ENCODE results near the gene C3orf20.

Gene C3orf20

GRCh38 chr3:14634763-14635400, 40.1 kb upstream of the C3orf20 start:
- Histone ChIP-seq H3K27ac (ENCODE audit: low read depth, low read length) (no peak overlapping the region), H3K27me3 (ENCODE audit: control insufficient read depth, insufficient read depth, low read length) (peaks cover 15% of the 10 kb centered on the region; the same call in 1 of the 2 replicates), H3K9me3 (ENCODE audit: control insufficient read depth, insufficient read depth, low read depth, low read length) (no peaks in the 10 kb centered on the region), H3K4me1 (ENCODE audit: control insufficient read depth, insufficient read depth, low read length) (no peaks in the 10 kb centered on the region), H3K36me3 (ENCODE audit: control insufficient read depth, insufficient read depth, low read length) (no peaks in the 10 kb centered on the region), H3K4me3 (ENCODE audit: low read depth, low read length) (no peak overlapping the region), H3K9ac (ENCODE audit: low read length) (no peak overlapping the region)

DNA sequence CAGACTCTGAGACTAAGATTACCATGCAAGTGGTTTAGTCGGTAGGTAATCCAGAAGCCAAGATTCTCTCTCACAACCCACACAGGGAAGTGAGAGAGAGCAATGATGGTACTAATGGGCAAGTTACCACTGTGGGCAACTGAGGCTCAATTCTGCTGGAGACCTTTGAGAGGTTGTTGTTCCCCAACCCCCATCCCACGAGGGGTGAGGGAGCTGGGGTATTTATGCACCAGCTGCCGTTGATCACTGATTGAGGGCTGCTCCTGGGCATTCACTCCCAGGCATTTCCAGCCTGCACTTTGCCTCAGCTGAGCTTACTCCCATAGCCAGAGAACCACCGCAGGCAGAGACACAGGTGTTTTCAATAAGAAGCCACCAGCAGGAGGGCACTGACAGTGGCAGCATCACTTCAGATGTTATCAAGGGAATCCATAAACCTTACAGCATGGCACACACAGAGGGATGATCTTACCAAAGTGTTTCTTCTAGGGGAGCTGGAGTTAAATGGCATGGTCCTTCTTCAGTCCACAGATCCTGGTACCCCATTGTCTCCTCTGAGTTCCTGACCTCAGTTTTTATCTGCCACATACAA, 38.3 kb upstream of the C3orf20 start:
- Histone ChIP-seq H3K9ac (ENCODE audit: low read length) (no peak overlapping the region), H3K9me3 (ENCODE audit: control insufficient read depth, insufficient read depth, low read depth, low read length) (no peaks in the 10 kb centered on the region), H3K36me3 (ENCODE audit: control insufficient read depth, insufficient read depth, low read length) (no peaks in the 10 kb centered on the region), H3K4me1 (ENCODE audit: control insufficient read depth, insufficient read depth, low read length) (peaks cover 5% of the 10 kb centered on the region; the same call in 1 of the 2 replicates), H3K4me3 (ENCODE audit: low read depth, low read length) (no peak overlapping the region), H3K27me3 (ENCODE audit: control insufficient read depth, insufficient read depth, low read length) (peaks cover 15% of the 10 kb centered on the region; the same call in 1 of the 2 replicates), H3K27ac (ENCODE audit: low read depth, low read length) (no peak overlapping the region)

DNA sequence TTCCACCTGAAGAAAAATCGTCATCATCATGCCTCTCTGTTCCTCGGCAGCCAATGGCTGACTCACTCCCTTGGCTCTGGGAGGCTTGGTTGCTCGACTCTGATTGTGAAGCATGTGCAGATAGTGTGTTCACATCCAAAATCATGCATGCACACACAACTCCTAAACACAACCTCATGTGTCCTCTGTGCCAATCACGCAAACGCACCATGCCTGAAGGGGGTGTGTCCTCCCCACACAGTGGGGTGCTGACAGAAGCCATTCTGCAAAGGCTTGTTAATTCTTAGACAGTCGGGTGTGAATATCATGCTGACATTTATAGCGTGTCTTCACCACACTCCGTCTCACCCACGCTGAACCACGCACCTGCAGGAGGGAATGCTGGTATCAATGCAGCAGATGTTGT, 34.8 kb upstream of the C3orf20 start:
- H3K4me1 ChIP-seq (ENCODE audit: control insufficient read depth, insufficient read depth, low read length): peaks cover 5% of the 10 kb centered on the region; the same call in 1 of the 2 replicates

DNA sequence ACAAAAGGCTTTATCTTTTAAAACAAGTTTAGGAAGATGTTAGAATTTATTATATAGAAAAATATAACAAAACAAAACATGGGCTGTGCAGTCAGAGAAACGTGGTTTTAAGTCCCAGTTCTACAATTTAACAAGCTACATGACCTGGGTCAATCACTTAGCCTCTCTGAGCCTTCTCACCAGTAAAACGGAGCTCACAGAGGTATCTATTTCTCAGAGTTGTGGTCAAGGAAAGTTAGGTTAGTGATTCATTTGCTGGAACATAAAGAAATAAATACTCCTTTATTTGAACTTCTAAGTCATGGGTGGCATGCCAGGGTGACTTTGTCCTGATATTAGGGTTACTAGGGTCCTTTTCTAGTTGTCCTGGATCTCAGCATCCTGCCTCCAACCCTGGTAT, 34.2 kb upstream of the C3orf20 start:
- Histone ChIP-seq H3K27ac (ENCODE audit: low read depth, low read length) (no peak overlapping the region), H3K4me3 (ENCODE audit: low read depth, low read length) (no peak overlapping the region), H3K9me3 (ENCODE audit: control insufficient read depth, insufficient read depth, low read depth, low read length) (no peaks in the 10 kb centered on the region), H3K9ac (ENCODE audit: low read length) (no peak overlapping the region), H3K4me1 (ENCODE audit: control insufficient read depth, insufficient read depth, low read length) (peaks cover 5% of the 10 kb centered on the region; the same call in 1 of the 2 replicates), H3K27me3 (ENCODE audit: control insufficient read depth, insufficient read depth, low read length) (peaks cover 31% of the 10 kb centered on the region), H3K36me3 (ENCODE audit: control insufficient read depth, insufficient read depth, low read length) (no peaks in the 10 kb centered on the region)

More for the DNA sequence above, 34.8 kb upstream of the C3orf20 start:
- no peak overlapping the region for H3K4me3 ChIP-seq (ENCODE audit: low read depth, low read length)
- no peak overlapping the region for H3K27ac ChIP-seq (ENCODE audit: low read depth, low read length)
- no peaks in the 10 kb centered on the region for H3K36me3 ChIP-seq (ENCODE audit: control insufficient read depth, insufficient read depth, low read length)
- H3K9ac ChIP-seq (ENCODE audit: low read length): no peak overlapping the region
- peaks cover 32% of the 10 kb centered on the region for H3K27me3 ChIP-seq (ENCODE audit: control insufficient read depth, insufficient read depth, low read length)
- no peaks in the 10 kb centered on the region for H3K9me3 ChIP-seq (ENCODE audit: control insufficient read depth, insufficient read depth, low read depth, low read length)

- H3K4me3 ChIP-seq (ENCODE audit: low read depth, low read length): no peak overlapping the region
- no peak overlapping the region for H3K27ac ChIP-seq (ENCODE audit: low read depth, low read length)
- peaks cover 24% of the 10 kb centered on the region for H3K27me3 ChIP-seq (ENCODE audit: control insufficient read depth, insufficient read depth, low read length)
- no peaks in the 10 kb centered on the region for H3K36me3 ChIP-seq (ENCODE audit: control insufficient read depth, insufficient read depth, low read length)
- no peaks in the 10 kb centered on the region for H3K9me3 ChIP-seq (ENCODE audit: control insufficient read depth, insufficient read depth, low read depth, low read length)
- no peak overlapping the region for H3K9ac ChIP-seq (ENCODE audit: low read length)
- peaks cover 5% of the 10 kb centered on the region; the same call in 1 of the 2 replicates for H3K4me1 ChIP-seq (ENCODE audit: control insufficient read depth, insufficient read depth, low read length)
These were observed 33.6 kb upstream of the C3orf20 start for GRCh38 chr3:14641346-14641745.

GRCh38 chr3:14645453-14645852, 29.5 kb upstream of the C3orf20 start:
- Histone ChIP-seq H3K4me3 (ENCODE audit: low read depth, low read length) (no peak overlapping the region), H3K36me3 (ENCODE audit: control insufficient read depth, insufficient read depth, low read length) (no peaks in the 10 kb centered on the region), H3K27me3 (ENCODE audit: control insufficient read depth, insufficient read depth, low read length) (peaks cover 17% of the 10 kb centered on the region), H3K27ac (ENCODE audit: low read depth, low read length) (no peak overlapping the region), H3K9me3 (ENCODE audit: control insufficient read depth, insufficient read depth, low read depth, low read length) (no peaks in the 10 kb centered on the region), H3K9ac (ENCODE audit: low read length) (no peak overlapping the region), H3K4me1 (ENCODE audit: control insufficient read depth, insufficient read depth, low read length) (no peaks in the 10 kb centered on the region)

DNA sequence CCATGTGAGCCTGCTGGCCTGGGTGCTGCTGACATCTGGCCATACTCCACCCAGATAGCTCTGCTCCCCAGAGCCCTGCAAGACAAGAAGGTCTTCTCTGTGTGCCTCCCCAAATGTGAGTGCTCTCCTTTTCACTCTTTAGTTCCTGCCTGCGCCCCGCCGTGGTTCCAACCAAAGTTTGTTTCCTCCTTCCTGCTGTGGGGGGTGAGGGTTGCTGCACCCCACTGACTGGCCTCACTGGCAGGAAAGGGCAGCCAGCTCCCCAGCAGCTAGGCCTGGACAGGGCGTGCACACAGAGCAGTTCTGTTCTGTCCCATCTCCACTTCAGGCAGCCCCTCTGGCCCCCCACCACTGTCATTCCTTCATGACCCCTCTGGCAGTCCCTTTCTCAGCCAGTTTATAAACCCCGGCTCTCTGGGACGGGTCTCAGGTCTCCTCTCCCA, 28.8 kb upstream of the C3orf20 start:
- H3K4me3 ChIP-seq (ENCODE audit: low read depth, low read length): no peak overlapping the region
- H3K36me3 ChIP-seq (ENCODE audit: control insufficient read depth, insufficient read depth, low read length): no peaks in the 10 kb centered on the region
- no peaks in the 10 kb centered on the region for H3K4me1 ChIP-seq (ENCODE audit: control insufficient read depth, insufficient read depth, low read length)
- H3K9me3 ChIP-seq (ENCODE audit: control insufficient read depth, insufficient read depth, low read depth, low read length): no peaks in the 10 kb centered on the region
- H3K9ac ChIP-seq (ENCODE audit: low read length): no peak overlapping the region
- no peak overlapping the region for H3K27ac ChIP-seq (ENCODE audit: low read depth, low read length)
- H3K27me3 ChIP-seq (ENCODE audit: control insufficient read depth, insufficient read depth, low read length): peaks cover 17% of the 10 kb centered on the region

DNA sequence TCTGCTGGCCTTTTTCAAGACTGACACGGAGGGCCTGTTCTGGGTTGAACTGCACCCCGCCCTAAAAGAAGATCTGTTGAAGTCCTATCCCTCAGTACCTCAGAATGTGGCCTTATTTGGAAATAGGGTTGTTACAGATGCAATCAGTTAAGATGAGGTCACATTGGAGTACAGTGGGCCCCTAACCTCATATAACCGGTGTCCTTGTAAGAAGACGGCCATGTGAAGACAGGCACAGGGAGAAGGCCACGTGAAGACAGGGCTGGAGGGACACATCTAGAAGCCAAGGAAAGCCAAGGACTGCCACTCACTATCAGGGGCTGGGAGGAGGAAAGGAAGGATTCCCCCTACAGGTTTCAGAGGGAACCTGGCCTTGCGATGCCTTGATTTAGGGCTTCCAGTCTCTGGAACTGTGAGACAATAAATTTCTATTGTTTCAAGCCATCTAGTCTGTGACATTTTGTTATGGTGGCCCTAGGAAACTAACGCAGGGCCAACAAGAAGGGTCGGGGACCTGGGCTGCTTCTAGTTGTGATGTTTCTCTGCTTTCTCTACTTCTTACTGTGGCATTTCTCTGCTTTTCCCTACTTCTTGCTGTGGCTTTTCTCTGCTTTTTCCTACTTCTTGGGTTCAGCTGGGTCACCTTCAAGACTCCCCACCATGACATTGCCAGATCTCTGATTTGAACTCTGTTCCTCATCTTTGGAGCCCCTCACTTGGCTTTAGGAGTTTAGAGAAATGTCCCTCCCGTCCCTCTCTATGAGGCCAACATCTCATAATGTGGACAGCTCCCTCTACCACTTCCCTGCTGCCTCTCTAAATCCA, 28.1 kb upstream of the C3orf20 start:
- H3K4me3 ChIP-seq (ENCODE audit: low read depth, low read length): no peak overlapping the region
- no peak overlapping the region for H3K9ac ChIP-seq (ENCODE audit: low read length)
- H3K9me3 ChIP-seq (ENCODE audit: control insufficient read depth, insufficient read depth, low read depth, low read length): no peaks in the 10 kb centered on the region
- peaks cover 17% of the 10 kb centered on the region for H3K27me3 ChIP-seq (ENCODE audit: control insufficient read depth, insufficient read depth, low read length)
- no peak overlapping the region for H3K27ac ChIP-seq (ENCODE audit: low read depth, low read length)
- no peaks in the 10 kb centered on the region for H3K4me1 ChIP-seq (ENCODE audit: control insufficient read depth, insufficient read depth, low read length)
- H3K36me3 ChIP-seq (ENCODE audit: control insufficient read depth, insufficient read depth, low read length): no peaks in the 10 kb centered on the region

GRCh38 chr3:14647976-14648955, 26.7 kb upstream of the C3orf20 start:
- peaks cover 9% of the 10 kb centered on the region for H3K27me3 ChIP-seq (ENCODE audit: control insufficient read depth, insufficient read depth, low read length)

DNA sequence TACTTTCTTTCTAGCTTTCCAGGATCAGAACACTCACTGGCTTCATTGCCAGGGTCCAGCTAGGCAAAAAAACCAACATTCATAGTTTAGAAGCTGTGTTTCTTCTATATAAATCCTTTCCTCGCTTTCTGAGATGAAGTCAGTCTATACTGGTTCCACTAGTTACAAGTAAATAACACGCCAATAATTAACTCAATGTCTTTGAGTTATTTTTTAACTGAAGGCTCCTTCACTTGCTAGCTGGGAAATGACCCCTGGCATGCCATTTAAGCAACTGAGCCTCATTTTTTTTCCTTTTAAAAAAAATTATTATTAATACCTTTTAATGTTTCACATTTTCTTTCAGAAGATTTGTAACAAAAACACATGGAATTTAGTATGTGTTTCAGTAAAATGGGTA, 25.5 kb upstream of the C3orf20 start:
- H3K9ac ChIP-seq (ENCODE audit: low read length): no peak overlapping the region
- no peaks in the 10 kb centered on the region for H3K9me3 ChIP-seq (ENCODE audit: control insufficient read depth, insufficient read depth, low read depth, low read length)
- H3K36me3 ChIP-seq (ENCODE audit: control insufficient read depth, insufficient read depth, low read length): peaks cover 12% of the 10 kb centered on the region; the same call in 1 of the 2 replicates
- H3K4me1 ChIP-seq (ENCODE audit: control insufficient read depth, insufficient read depth, low read length): no peaks in the 10 kb centered on the region
- no peak overlapping the region for H3K4me3 ChIP-seq (ENCODE audit: low read depth, low read length)
- no peaks in the 10 kb centered on the region for H3K27me3 ChIP-seq (ENCODE audit: control insufficient read depth, insufficient read depth, low read length)
- H3K27ac ChIP-seq (ENCODE audit: low read depth, low read length): no peak overlapping the region

More at GRCh38 chr3:14647976-14648955, 26.7 kb upstream of the C3orf20 start:
- H3K4me1 ChIP-seq (ENCODE audit: control insufficient read depth, insufficient read depth, low read length): no peaks in the 10 kb centered on the region
- no peaks in the 10 kb centered on the region for H3K9me3 ChIP-seq (ENCODE audit: control insufficient read depth, insufficient read depth, low read depth, low read length)
- H3K36me3 ChIP-seq (ENCODE audit: control insufficient read depth, insufficient read depth, low read length): 0 out of 2 replicates have a peak, but pooled peaks cover under 1% of the 10 kb centered on the region
- no peak overlapping the region for H3K27ac ChIP-seq (ENCODE audit: low read depth, low read length)
- H3K4me3 ChIP-seq (ENCODE audit: low read depth, low read length): no peak overlapping the region
- no peak overlapping the region for H3K9ac ChIP-seq (ENCODE audit: low read length)
